ENCODE measurements around the gene SMOC2. TPM values are rescaled to one million over a fixed set of nuclear protein-coding genes. Genes with fewer than 3 reads are reported as not detected.

SMOC2 gene
- total RNA-seq, 1 donor from 2014 or later, result 0.53 TPM

DNA sequence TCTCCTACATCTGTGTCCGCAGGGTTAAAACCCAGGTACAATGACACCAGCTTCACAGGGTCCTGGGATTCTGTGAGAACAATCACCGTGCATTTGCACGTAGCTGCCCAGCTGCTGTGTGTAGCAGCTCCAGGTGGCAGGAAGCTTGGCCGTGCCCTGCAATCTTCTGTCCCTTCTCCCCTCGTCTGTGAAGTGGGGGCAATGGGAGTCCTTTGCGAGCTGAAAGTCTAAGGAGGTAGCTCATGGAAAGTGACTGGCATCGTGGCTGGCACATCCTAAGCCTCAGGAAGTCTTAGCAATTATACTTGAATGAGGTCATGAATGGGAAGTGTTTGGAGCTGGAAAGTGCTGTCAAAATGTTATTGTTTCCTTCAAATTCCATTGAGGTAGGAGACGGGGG is 137.1 kb downstream of the SMOC2 start:
- FAIRE-seq (no peak), DNase-seq (ENCODE audit: low read depth) (no peak)
- Histone ChIP-seq H3K27me3 (ENCODE audit: control insufficient read depth, insufficient read depth, low read length) (no peaks in the 10 kb centered on the region), H3K4me3 (ENCODE audit: low read depth, low read length) (no peak overlapping the region), H3K36me3 (ENCODE audit: control insufficient read depth, insufficient read depth, low read length) (no peaks in the 10 kb centered on the region)
- no peak for TF ChIP-seq CTCF (IDR thresholded peaks at IDR 0.05; ENCODE audit: insufficient read depth, low read length, severe bottlenecking)

DNA sequence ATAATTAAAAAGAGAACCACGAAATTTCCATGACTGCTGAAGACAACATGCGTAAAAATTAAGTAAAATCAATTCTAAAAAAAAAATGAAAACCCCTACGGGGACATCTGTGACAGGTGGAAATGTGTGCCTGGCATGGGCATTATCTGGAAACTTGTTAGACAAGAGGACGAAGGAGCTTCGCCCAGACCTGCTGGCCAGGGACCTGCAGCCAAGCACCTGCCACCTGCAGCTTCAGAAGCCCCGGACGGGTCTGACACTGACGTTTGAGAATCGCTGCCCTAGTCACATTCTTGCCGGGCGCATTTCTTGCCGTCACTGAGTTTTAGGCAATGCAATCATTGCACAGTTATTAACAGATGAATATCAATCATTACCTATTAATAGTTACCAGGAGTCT is 140.3 kb downstream of the SMOC2 start:
- no peak overlapping the region for H3K4me3 ChIP-seq (ENCODE audit: low read depth, low read length)
- H3K27me3 ChIP-seq (ENCODE audit: control insufficient read depth, insufficient read depth, low read length), result no peaks in the 10 kb centered on the region
- no peaks in the 10 kb centered on the region for H3K36me3 ChIP-seq (ENCODE audit: control insufficient read depth, insufficient read depth, low read length)
- DNase-seq (ENCODE audit: low read depth), result no peak
- no peak for TF ChIP-seq CTCF (IDR thresholded peaks at IDR 0.05; ENCODE audit: insufficient read depth, low read length, severe bottlenecking)
- FAIRE-seq, result no peak

GRCh38 chr6:168581706-168582105 is 140.7 kb downstream of the SMOC2 start:
- Histone ChIP-seq H3K36me3 (ENCODE audit: control insufficient read depth, insufficient read depth, low read length) (no peaks in the 10 kb centered on the region), H3K27me3 (ENCODE audit: control insufficient read depth, insufficient read depth, low read length) (no peaks in the 10 kb centered on the region), H3K4me3 (ENCODE audit: low read depth, low read length) (no peak overlapping the region)
- DNase-seq (ENCODE audit: low read depth) (no peak), FAIRE-seq (no peak)
- TF ChIP-seq CTCF (IDR thresholded peaks at IDR 0.05; ENCODE audit: insufficient read depth, low read length, severe bottlenecking), result no peak

GRCh38 chr6:168582571-168582981 is 141.6 kb downstream of the SMOC2 start:
- DNase-seq (ENCODE audit: low read depth) (no peak), FAIRE-seq (no peak)
- Histone ChIP-seq H3K36me3 (ENCODE audit: control insufficient read depth, insufficient read depth, low read length) (no peaks in the 10 kb centered on the region), H3K4me3 (ENCODE audit: low read depth, low read length) (no peak overlapping the region), H3K27me3 (ENCODE audit: control insufficient read depth, insufficient read depth, low read length) (no peaks in the 10 kb centered on the region)
- no peak for TF ChIP-seq CTCF (IDR thresholded peaks at IDR 0.05; ENCODE audit: insufficient read depth, low read length, severe bottlenecking)

DNA sequence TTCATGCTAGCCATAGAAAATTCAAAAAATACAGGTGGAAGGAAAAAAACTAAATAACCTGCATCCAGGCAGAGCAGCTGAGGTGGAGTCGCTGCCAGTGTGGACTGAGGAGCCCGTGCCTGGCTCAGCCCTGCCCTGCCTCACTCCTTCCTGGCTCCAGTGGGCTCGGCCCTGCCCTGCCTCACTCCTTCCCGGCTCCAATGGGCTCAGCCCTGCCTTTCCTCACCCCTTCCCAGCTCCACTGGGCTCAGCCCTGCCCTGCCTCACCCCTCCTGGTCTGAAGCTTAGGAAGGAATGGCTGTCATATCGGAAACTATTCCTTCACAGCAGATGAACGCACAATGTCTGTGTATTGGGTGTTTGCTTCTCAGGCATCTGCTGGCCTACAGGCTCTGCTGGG is 142.1 kb downstream of the SMOC2 start:
- Histone ChIP-seq H3K36me3 (ENCODE audit: control insufficient read depth, insufficient read depth, low read length) (no peaks in the 10 kb centered on the region), H3K27me3 (ENCODE audit: control insufficient read depth, insufficient read depth, low read length) (no peaks in the 10 kb centered on the region)
- FAIRE-seq, result no peak

More for the DNA sequence above, 142.1 kb downstream of the SMOC2 start:
- no peak overlapping the region for H3K4me3 ChIP-seq (ENCODE audit: low read depth, low read length)
- TF ChIP-seq CTCF (IDR thresholded peaks at IDR 0.05; ENCODE audit: insufficient read depth, low read length, severe bottlenecking), result no peak
- DNase-seq (ENCODE audit: low read depth), result no peak
